Measurements from ENCODE around the gene ACRBP.
"Not testable (repeated sequence)": the region's sequence is repeated elsewhere in the genome, so short reads cannot be mapped to it uniquely, and the experiment has no call there.

ACRBP gene

GRCh38 chr12:6613776-6614512 is 33.3 kb downstream of the ACRBP start:
- peak; percentile 71 for DNase-seq

GRCh38 chr12:6613015-6613775 is 34.0 kb downstream of the ACRBP start:
- peak; percentile 42 for DNase-seq

- DNase-seq: no peak
These were observed 34.6 kb downstream of the ACRBP start for GRCh38 chr12:6612652-6613014.

GRCh38 chr12:6612247-6612646 is 35.0 kb downstream of the ACRBP start:
- DNase-seq: no peak

DNA sequence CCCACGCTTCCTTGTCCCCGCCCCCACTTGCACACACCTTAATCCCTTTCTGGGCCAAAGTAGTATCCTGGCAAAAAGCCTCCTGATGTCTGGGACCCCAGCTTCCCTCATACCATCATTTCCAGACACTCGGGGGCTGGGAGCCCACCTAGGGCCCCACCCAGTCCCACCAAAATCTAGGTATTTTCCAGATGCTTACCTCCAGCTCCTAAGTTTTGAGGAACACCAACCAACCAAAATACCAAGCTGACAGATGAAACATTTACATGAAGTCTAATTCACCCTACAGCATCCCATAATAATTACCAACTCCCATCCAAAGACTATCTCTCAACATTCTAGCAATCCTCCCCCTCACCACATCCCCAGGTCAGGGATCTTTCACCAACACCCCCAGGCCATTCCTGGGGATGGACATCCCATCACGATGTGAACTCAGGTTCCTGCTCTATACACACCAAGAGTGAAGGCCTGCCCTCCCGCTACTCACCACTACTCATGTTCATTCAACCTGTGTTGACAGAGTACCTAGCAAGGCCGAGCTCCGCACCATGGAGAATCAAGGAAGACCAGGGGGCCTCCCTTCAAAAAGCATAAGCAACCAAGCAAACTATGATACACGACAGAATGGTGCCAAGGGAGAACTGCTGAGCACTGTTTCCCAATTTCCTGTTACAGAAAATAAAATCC is 38.5 kb downstream of the ACRBP start:
- no peak for DNase-seq

DNA sequence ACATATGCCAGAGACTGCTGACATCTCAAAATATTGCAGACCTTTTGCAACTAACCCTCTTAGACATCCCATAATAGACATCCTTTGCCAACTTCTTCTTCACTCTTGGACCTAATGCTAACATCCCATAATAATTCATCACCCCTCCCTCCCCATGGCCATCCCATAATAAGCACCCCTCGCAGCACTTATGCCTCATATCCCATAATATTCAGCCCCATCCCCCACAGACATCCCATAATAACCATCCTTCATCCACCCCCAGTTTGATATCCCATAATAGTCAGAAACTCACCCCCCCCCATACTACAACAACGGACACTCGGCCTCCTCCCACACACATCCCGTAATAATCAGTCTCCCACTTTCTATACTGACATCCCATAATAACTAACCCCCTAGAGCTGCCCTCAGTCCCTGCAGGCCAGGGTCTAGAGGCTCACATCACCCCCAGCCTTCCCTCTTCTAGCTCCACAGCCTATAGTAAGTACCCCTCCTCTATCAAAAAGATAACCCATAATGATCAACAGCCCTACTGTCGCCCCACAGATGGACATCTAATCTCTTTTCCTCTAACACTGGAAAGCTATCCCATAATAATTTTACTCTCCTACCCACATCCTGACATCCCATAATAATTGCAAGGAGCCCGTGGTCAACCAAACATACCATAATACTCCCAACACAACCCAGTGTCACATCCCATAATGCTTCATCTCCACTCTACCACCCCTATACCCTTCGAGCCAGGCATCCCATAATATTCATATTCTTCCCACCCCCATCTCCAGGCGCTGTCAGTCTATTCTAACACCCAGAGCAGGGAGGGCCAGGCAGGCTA is 39.3 kb downstream of the ACRBP start:
- DNase-seq: peak; percentile 76

DNA sequence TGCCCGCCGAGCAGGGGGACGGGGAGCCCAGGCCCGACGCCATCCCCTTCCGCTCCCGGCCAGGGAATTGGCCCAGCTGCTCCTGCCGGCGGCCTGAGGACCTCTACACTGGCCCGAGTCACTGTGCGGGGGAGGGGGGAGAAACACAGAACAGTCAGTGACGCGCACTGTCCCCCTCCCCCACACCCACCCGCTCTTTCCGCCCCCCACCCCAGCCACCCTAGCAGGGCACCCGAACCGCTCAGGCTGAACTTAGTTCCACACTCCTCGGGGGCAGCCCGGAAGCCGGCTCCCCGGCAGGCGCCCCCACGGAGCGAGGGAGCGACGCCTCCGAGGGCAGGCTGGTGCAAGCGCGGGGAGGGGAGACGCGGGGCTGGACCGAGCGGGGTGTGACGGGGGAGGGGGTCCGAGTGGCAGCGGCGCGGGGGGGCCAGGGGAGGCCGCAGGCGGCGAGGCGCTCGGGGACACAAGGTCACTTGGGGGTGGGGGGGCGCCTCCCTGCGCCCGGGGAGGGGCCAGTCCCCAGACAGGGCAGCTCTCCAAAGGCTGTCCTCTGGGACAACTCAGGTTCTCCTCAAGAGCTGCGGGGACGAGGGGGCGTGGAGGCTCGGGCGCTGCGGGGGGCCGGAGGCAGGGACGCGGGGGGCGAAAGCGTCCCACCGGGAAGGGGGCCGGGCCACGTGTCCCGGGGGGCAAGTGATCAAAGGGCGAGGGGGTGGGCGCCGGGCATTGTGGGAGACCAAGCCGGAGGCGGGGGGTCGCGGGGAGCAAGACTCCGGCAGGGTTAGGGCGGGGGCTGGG is 40.7 kb downstream of the ACRBP start:
- peak; percentile 34 for DNase-seq

- no peak for DNase-seq
These were observed 41.6 kb downstream of the ACRBP start for GRCh38 chr12:6605421-6606330.

DNA sequence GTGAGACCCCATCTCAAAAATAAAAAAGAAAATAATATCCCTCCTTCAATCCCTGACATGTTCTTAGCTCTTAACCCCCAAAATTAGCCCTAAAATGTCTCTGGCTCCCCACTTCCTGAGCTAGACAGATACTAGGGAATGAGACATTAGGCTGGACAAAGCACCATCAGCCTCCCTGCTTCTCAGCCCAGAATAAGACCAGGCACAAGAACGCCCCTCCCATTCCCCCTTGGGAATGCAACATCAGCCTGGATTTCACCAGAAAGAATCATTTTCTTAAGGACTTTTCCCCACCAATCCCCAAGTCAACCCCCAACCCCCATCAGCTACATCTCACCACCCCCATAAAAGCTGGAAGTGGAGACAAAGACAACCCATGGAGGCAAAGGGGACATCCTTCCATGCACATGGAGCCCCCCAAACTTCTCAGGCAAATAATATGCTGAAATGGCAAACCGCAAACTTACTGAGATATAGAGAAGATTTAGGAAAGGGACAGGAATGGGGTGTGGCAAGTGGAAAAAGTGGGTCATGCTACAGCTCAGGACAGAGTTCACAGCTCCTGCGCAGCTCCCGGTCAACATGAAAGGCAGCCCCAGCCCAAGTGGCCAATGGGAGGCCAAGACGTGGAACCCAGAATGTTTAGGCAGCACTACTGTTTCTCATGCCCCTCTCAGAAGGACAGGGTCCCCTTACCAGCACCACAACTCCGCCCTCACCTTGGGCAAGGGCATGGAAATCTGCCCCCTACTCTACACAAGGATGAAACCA is 42.8 kb downstream of the ACRBP start:
- no peak for DNase-seq

DNA sequence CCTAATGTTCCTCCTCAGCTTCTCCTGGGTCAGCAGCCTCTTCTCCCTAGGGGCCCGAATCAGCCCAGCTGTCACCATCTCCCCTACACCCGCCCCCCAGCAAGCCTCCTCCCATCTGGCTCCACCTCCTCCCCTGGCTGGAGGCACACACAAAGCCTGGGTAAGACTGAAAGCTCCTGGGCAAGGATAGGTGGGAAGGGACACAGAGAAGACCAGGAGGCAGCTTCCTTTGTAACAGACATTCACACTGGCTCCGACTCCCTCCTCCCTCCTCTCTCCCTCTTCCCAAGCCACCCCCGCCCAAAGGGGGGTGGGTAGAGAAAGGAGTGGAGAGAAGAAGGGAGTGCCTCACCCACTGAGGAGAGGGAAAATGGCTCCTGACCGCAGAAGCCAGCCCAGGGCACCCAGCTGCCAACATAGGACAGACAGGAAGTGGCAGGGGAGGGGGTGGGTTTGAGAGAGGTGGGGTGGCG is 44.1 kb downstream of the ACRBP start:
- DNase-seq: no peak

DNA sequence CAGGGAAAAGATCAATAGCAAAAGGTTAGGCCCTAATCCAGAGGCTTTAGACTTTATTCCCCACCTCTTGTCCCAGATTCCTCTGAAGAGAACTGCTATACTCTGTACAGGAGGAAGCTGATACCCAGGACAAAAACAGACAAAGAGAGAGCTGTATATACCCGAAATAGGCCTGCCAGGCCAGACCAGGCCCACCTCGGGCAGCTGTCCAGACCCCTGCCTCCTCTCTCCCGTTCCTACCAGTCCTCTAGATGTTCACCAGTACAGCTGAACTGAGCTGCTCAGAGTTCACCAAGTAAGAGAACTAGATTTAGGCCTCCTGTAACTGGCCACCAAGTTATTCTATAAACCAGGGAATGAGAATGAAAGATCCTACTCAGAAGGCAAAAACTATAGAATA is 44.7 kb downstream of the ACRBP start:
- DNase-seq: no peak

DNA sequence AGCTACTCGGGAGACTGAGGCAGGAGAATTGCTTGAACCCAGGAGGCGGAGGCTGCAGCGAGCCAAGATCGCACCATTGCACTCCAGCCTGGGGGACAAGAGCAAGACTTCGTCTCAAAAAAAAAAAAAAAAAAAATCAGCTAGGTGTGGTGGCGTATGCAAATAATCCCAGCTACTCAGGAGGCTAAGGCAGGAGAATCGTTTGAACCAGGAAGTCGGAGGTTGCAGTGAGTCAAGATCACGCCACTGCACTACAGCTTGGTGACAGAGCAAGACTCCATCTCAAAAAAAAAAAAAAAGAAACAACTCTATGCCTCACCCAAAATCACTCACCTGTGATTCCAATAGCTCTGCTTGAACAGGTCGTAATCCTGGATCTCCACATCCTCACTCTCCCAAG is 51.6 kb downstream of the ACRBP start:
- DNase-seq: not testable (repeated sequence)

DNA sequence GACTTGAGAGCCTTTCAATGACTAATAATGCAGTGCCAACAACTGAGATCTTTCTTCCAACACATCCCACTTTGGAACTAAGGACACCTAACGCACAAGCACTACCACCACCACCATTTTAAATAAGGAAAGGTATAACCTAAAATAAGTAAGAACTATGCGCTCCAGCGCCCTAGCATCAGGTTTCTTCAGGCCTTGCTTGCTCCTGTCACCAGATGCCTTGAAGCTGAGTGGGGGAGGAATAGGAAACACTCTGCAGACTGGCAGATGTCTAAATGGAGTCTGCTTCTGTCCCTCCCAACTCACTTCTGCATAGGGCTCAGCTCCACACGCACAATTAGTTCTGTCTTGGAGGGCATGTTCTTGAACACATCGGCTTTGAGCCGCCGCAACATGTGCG is 55.1 kb downstream of the ACRBP start:
- no peak for DNase-seq
